GM12892 (cell line): ENCODE results near the gene DENND1A.

ENCODE experiments used
- POLR2A ChIP-seq: IDR thresholded peaks from 2 replicates; pipeline ENCODE4 v1.6.1; 2011; ENCODE audit warnings: low read depth, low read length, control low read depth
- POLR2AphosphoS5 ChIP-seq: IDR thresholded peaks from 2 replicates; pipeline ENCODE4 v1.6.1; 2011; ENCODE audit warnings: low read depth, low read length, control low read depth
- TAF1 ChIP-seq: IDR thresholded peaks from 2 replicates; pipeline ENCODE4 v1.6.1; 2011; ENCODE audit warnings: low read depth, mild to moderate bottlenecking, control low read depth, low read length, borderline replicate concordance

GRCh38 chr9:123482295-123482968, 447.5 kb downstream of the DENND1A start:
- TF ChIP-seq POLR2A (no peak), POLR2AphosphoS5 (no peak), TAF1 (no peak)
